IPS-18a (cell line): ENCODE data around the gene ANKRD55.
"Not testable (repeated sequence)": the region's sequence is repeated elsewhere in the genome, so short reads cannot be mapped to it uniquely, and the experiment has no call there.

Experiments used
- H3K27ac ChIP-seq: one replicate; pipeline ENCODE4 v1.5.1; 2013; ENCODE audit warnings: low read length
- H3K27me3 ChIP-seq: one replicate; pipeline ENCODE4 v1.6.1; 2013; ENCODE audit warnings: mild to moderate bottlenecking, low read length; ENCODE audit not compliant: control insufficient read depth, insufficient read depth
- H3K36me3 ChIP-seq: one replicate; pipeline ENCODE4 v1.6.1; 2013; ENCODE audit warnings: low read depth, low read length; ENCODE audit not compliant: control insufficient read depth
- H3K4me1 ChIP-seq: one replicate; pipeline ENCODE4 v1.6.1; 2013; ENCODE audit warnings: low read depth, low read length; ENCODE audit not compliant: control insufficient read depth
- H3K4me3 ChIP-seq: one replicate; pipeline ENCODE4 v1.5.1; 2013; ENCODE audit warnings: low read length
- H3K9ac ChIP-seq: one replicate; pipeline ENCODE4 v1.6.1; 2013; ENCODE audit warnings: mild to moderate bottlenecking, low read length, moderate library complexity
- H3K9me3 ChIP-seq: one replicate; pipeline ENCODE4 v1.6.1; 2013; ENCODE audit warnings: low read depth, low read length; ENCODE audit not compliant: control insufficient read depth

The ANKRD55 gene

GRCh38 chr5:56080375-56081052, 152.6 kb downstream of the ANKRD55 start:
- Histone ChIP-seq H3K4me1 (peaks cover 5% of the 10 kb centered on the region), H3K27ac (no peak overlapping the region), H3K27me3 (no peaks in the 10 kb centered on the region), H3K4me3 (no peak overlapping the region), H3K9me3 (no peaks in the 10 kb centered on the region), H3K9ac (no peak overlapping the region), H3K36me3 (no peaks in the 10 kb centered on the region)

DNA sequence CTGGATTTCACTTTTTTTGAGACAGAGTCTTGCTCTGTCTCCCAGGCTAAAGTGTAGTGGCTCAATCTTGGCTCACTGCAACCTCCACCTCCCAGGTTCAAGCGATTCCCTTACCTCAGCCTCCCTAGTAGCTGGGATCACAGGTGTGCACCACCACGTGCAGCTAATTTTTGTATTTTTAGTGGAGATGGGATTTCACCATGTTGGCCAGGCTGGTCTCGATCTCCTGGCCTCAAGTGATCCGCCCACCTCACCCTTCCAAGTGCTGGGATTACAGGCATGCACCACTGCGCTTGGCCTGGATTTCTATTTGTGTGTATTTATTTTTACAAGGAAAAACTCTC, 154.0 kb downstream of the ANKRD55 start:
- H3K36me3 ChIP-seq, H3K4me1 ChIP-seq, H3K9ac ChIP-seq, H3K27ac ChIP-seq, H3K27me3 ChIP-seq, H3K4me3 ChIP-seq, H3K9me3 ChIP-seq: not testable (repeated sequence)

GRCh38 chr5:56078278-56079156, 154.6 kb downstream of the ANKRD55 start:
- H3K27ac ChIP-seq = no peak overlapping the region
- H3K9ac ChIP-seq = no peak overlapping the region
- no peak overlapping the region for H3K4me3 ChIP-seq
- H3K27me3 ChIP-seq = no peaks in the 10 kb centered on the region
- H3K36me3 ChIP-seq = no peaks in the 10 kb centered on the region
- no peaks in the 10 kb centered on the region for H3K9me3 ChIP-seq
- H3K4me1 ChIP-seq = no peaks in the 10 kb centered on the region

DNA sequence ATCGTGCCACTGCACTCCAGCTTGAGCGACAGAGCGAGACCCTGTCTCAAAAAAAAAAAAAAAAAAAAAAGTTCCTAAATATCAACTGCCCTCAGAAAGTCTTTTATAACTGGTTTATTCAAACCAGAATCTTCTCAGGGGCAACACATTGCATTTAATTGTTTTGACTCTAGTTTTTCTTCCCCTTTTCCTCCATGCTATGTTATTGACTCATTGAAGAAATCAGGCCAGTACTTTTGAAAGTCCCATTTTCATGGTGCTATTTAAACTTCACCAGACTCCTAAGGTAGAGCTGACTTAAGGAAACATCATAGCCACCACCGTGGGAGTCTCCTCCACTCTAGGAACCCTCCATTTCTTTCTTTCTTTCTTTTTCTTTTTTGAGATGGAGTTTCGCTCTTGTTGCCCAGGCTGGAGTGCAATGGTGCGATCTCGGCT, 155.3 kb downstream of the ANKRD55 start:
- Histone ChIP-seq H3K9me3 (no peaks in the 10 kb centered on the region), H3K4me1 (no peaks in the 10 kb centered on the region), H3K27ac (no peak overlapping the region), H3K27me3 (no peaks in the 10 kb centered on the region), H3K9ac (no peak overlapping the region), H3K4me3 (no peak overlapping the region), H3K36me3 (no peaks in the 10 kb centered on the region)

GRCh38 chr5:56076486-56076885, 156.6 kb downstream of the ANKRD55 start:
- no peak overlapping the region for H3K9ac ChIP-seq
- no peak overlapping the region for H3K27ac ChIP-seq
- no peaks in the 10 kb centered on the region for H3K27me3 ChIP-seq
- no peaks in the 10 kb centered on the region for H3K4me1 ChIP-seq
- no peaks in the 10 kb centered on the region for H3K9me3 ChIP-seq
- H3K4me3 ChIP-seq = no peak overlapping the region
- H3K36me3 ChIP-seq = no peaks in the 10 kb centered on the region

- H3K9ac ChIP-seq = no peak overlapping the region
- H3K4me1 ChIP-seq = peaks cover 4% of the 10 kb centered on the region
- no peak overlapping the region for H3K4me3 ChIP-seq
- H3K9me3 ChIP-seq = no peaks in the 10 kb centered on the region
- no peak overlapping the region for H3K27ac ChIP-seq
- H3K27me3 ChIP-seq = no peaks in the 10 kb centered on the region
- H3K36me3 ChIP-seq = no peaks in the 10 kb centered on the region
Measured at GRCh38 chr5:56075361-56075760, 157.8 kb downstream of the ANKRD55 start.

DNA sequence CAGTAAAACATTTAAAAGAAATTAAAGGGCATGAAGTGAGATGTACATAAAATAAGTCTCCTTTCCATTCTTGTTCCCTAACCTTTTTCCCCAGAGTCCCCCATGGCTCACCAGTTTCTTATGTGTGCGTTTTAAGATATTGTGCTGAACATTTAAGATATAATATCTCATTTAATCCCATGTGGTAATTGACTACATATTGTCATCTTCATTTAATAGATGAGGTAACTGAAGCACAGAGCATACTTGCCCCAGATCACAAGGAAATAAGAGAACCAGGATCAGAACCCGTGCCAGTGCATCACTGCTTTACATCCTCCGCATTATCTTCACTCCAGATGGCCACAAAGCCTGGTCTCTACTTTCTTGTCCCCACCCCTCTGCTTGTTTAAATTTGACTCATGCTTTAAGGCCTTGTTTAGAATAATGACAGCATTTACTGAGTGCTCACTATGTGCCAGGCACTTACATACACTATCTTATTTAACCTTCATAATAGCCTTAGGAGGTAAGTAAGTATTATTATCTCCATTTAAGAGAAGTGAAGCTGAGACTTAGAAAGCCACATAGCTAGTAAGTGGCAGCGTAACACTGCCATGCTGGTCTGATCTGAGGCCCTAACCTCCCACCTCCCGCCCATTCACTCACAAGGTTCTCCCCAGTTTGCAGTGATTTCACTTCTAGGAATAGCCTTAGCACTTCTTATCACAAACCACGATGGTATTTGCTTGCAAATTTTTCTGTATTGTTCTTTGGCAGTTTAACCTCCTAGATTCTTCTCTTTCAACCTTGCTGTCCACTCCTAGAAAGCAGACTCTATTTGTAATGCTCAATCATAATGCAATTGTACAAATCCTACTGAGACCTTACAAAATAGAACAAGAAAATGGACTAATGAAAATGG, 160.0 kb downstream of the ANKRD55 start:
- Histone ChIP-seq H3K4me3 (no peak overlapping the region), H3K27ac (no peak overlapping the region), H3K4me1 (peaks cover 4% of the 10 kb centered on the region), H3K27me3 (no peaks in the 10 kb centered on the region), H3K9ac (no peak overlapping the region), H3K36me3 (no peaks in the 10 kb centered on the region), H3K9me3 (no peaks in the 10 kb centered on the region)

- H3K4me3 ChIP-seq = no peak overlapping the region
- no peaks in the 10 kb centered on the region for H3K36me3 ChIP-seq
- no peaks in the 10 kb centered on the region for H3K9me3 ChIP-seq
- peaks cover 4% of the 10 kb centered on the region for H3K4me1 ChIP-seq
- H3K27me3 ChIP-seq = no peaks in the 10 kb centered on the region
- no peak overlapping the region for H3K27ac ChIP-seq
- no peak overlapping the region for H3K9ac ChIP-seq
Measured at GRCh38 chr5:56071470-56071869, 161.7 kb downstream of the ANKRD55 start.

- Histone ChIP-seq H3K9ac (no peak overlapping the region), H3K27me3 (no peaks in the 10 kb centered on the region), H3K4me1 (peaks cover 4% of the 10 kb centered on the region), H3K4me3 (no peak overlapping the region), H3K36me3 (no peaks in the 10 kb centered on the region), H3K27ac (no peak overlapping the region), H3K9me3 (no peaks in the 10 kb centered on the region)
Measured at GRCh38 chr5:56070851-56071465, 162.2 kb downstream of the ANKRD55 start.

GRCh38 chr5:56069652-56070226, 163.4 kb downstream of the ANKRD55 start:
- Histone ChIP-seq H3K27ac (no peak overlapping the region), H3K4me1 (peaks cover 4% of the 10 kb centered on the region)

More at GRCh38 chr5:56069652-56070226, 163.4 kb downstream of the ANKRD55 start:
- H3K4me3 ChIP-seq = no peak overlapping the region
- H3K36me3 ChIP-seq = no peaks in the 10 kb centered on the region
- H3K9me3 ChIP-seq = no peaks in the 10 kb centered on the region
- no peak overlapping the region for H3K9ac ChIP-seq
- H3K27me3 ChIP-seq = no peaks in the 10 kb centered on the region
